ENCODE results near the gene IARS1. TPM values are rescaled to one million over a fixed set of nuclear protein-coding genes. Genes with fewer than 3 reads are reported as not detected.

Gene IARS1
- total and polyA plus RNA-seq, 2 of the 4 experiments (the other 2 are of a cell fraction) = 85.3 to 414 TPM

- Histone ChIP-seq H3K4me3 (ENCODE audit: insufficient read depth, low read depth, low read length) (no peak overlapping the region), H3K27me3 (ENCODE audit: control insufficient read depth, insufficient read depth, low read length) (no peaks in the 10 kb centered on the region), H2BK15ac (ENCODE audit: low read depth, low read length) (no peak overlapping the region), H2BK120ac (ENCODE audit: low read depth, low read length) (no peak overlapping the region), H3K4me1 (ENCODE audit: control insufficient read depth, insufficient read depth, low read length) (peaks cover 2% of the 10 kb centered on the region), H3K14ac (replicated peaks; ENCODE audit: low read depth, low read length) (no peak overlapping the region), H2AK9ac (replicated peaks; ENCODE audit: low read depth, low read length, poor library complexity) (no peak overlapping the region), H4K91ac (ENCODE audit: insufficient read depth, low read depth, low read length) (no peak overlapping the region), H3K9ac (ENCODE audit: low read depth, low read length) (no peak overlapping the region), H3K9me3 (ENCODE audit: control insufficient read depth, insufficient read depth, low read length) (no peaks in the 10 kb centered on the region), H2BK20ac (ENCODE audit: low read depth, low read length) (no peak overlapping the region), H2AK5ac (ENCODE audit: low read depth, low read length) (no peak overlapping the region), H3K9me1 (ENCODE audit: insufficient read depth, low read length) (peaks cover 11% of the 10 kb centered on the region), H3K4me2 (ENCODE audit: low read depth, low read length) (no peak overlapping the region), H3K23ac (ENCODE audit: low read depth, low read length) (no peak overlapping the region), H2BK5ac (ENCODE audit: low read depth, low read length, poor library complexity, severe bottlenecking) (peak overlapping the region; percentile 56), H4K20me1 (ENCODE audit: insufficient read depth, low read length) (peaks cover 15% of the 10 kb centered on the region), H4K5ac (ENCODE audit: low read depth, low read length) (no peak overlapping the region), H3K79me1 (ENCODE audit: low read depth in 1 of 2, low read length in 2 of 2) (peaks cover 31 to 51% of the 10 kb centered on the region in 2 experiments), H3K56ac (ENCODE audit: extremely low read depth, insufficient read depth, low read length) (no peak overlapping the region), H3K36me3 (ENCODE audit: control insufficient read depth, insufficient read depth, low read length) (peaks cover 56% of the 10 kb centered on the region), H2AFZ (replicated peaks; ENCODE audit: low read length, poor library complexity) (no peak overlapping the region), H3K27ac (ENCODE audit: insufficient read depth, low read length) (no peak overlapping the region), H3K18ac (ENCODE audit: low read depth, low read length) (no peak overlapping the region), H3K4ac (ENCODE audit: low read depth, low read length) (no peak overlapping the region), H4K8ac (ENCODE audit: low read depth in 2 of 2, low read length in 2 of 2) (no peak overlapping the region)
- WGBS, 2 experiments (ENCODE audit: extremely low coverage in 2 of 2, insufficient read length in 1 of 2) = 0% methylated on average over 2 of the region's 2 CpGs; no CpG with 5 or more reads in 1 of the 2 experiments
- dilution Hi-C loops (cut with HindIII; ENCODE audit: low sequenced_read_pairs, unreplicated experiment) (no loop called here), intact Hi-C loops (cut with micrococcal nuclease) (no loop called here), in situ Hi-C loops (cut with MboI; ENCODE audit: low sequenced_read_pairs) (no loop called here)
- TF ChIP-seq FOS (IDR thresholded peaks at IDR 0.05; ENCODE audit: low read depth, low read length) (no peak), MXI1 (IDR thresholded peaks at IDR 0.05; ENCODE audit: borderline replicate concordance, low read depth, low read length) (peak; percentile 78; the same call in 1 of the 2 replicates), USF2 (IDR thresholded peaks at IDR 0.05; ENCODE audit: low read depth, low read length) (0 out of 2 replicates have a peak, but pooled peaks have one; percentile 61)
- ChIA-PET CTCF (interaction anchor here (0.5 to 3.2 kb wide), 6 partner anchors 10 to 138 kb away, joined by 3 to 11 read pairs (median 4); no protein-coding TSS in a partner anchor), POLR2A (ENCODE audit: unreplicated experiment) (no interaction called here)
- ATAC-seq (ENCODE audit: low read depth) = peak; percentile 94
- DNase-seq = peak; percentile 80
- no TSS peak for BruUV-seq (replicated peaks)
These were observed 15.4 kb downstream of the IARS1 start for GRCh38 chr9:92278110-92278509.
